ENCODE results near the gene LHX3. TPM values are rescaled to one million over a fixed set of nuclear protein-coding genes. Genes with fewer than 3 reads are reported as not detected.

Gene LHX3
- total RNA-seq, 2 donors from 2014 or later: 0.16 TPM; not detected in 1

DNA sequence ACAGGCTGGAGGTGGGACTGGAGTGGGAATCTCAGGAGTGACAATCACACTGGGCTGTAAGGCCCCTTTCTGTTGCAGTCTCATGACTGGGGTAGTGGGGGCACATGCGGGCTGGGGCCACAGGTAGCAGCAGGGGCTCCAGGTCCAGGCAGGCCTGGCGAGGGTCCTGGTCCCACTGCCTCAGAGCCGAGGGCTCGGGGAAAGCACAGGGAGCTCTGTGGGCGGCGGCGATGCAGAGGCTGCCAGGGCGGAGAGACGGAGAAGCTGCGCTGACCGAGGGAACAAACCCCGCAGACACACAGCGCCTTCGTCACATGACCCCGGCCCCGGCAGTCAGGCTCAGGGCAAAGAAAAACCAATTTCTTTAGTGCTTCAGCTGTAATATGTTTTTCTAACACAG, 5.3 kb upstream of the LHX3 start:
- no peaks in the 10 kb centered on the region for H3K4me1 ChIP-seq
- H3K9me3 ChIP-seq: no peaks in the 10 kb centered on the region
- peaks cover 37% of the 10 kb centered on the region for H3K36me3 ChIP-seq
- no peak for DNase-seq (ENCODE audit: low spot score)
- no peak overlapping the region for H3K27ac ChIP-seq
- no peaks in the 10 kb centered on the region for H3K27me3 ChIP-seq
- TF ChIP-seq, protein P1, sequence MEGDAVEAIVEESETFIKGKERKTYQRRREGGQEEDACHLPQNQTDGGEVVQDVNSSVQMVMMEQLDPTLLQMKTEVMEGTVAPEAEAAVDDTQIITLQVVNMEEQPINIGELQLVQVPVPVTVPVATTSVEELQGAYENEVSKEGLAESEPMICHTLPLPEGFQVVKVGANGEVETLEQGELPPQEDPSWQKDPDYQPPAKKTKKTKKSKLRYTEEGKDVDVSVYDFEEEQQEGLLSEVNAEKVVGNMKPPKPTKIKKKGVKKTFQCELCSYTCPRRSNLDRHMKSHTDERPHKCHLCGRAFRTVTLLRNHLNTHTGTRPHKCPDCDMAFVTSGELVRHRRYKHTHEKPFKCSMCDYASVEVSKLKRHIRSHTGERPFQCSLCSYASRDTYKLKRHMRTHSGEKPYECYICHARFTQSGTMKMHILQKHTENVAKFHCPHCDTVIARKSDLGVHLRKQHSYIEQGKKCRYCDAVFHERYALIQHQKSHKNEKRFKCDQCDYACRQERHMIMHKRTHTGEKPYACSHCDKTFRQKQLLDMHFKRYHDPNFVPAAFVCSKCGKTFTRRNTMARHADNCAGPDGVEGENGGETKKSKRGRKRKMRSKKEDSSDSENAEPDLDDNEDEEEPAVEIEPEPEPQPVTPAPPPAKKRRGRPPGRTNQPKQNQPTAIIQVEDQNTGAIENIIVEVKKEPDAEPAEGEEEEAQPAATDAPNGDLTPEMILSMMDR (IDR thresholded peaks at IDR 0.05): no peak
- H3K4me3 ChIP-seq: no peak overlapping the region

DNA sequence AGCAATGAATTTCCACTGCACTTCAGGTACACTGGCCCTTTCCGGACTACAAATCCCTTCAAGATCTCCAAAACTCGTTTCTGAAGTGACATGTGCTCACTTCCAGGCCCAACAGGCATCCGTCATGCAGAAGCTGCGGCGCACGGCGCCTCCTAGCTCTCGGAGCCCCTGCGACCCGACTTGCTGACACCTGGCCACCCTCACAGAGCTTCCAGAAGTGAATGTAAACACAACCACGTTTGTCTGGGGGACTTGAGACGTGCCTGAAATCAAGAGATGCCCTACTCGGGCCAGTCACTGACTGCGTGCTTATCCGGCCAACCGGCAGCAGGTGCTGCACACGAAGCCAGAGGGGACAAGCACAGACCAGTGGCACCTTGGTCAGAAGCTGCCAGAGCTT, 4.9 kb upstream of the LHX3 start:
- TF ChIP-seq, protein P1 (IDR thresholded peaks at IDR 0.05): no peak

DNA sequence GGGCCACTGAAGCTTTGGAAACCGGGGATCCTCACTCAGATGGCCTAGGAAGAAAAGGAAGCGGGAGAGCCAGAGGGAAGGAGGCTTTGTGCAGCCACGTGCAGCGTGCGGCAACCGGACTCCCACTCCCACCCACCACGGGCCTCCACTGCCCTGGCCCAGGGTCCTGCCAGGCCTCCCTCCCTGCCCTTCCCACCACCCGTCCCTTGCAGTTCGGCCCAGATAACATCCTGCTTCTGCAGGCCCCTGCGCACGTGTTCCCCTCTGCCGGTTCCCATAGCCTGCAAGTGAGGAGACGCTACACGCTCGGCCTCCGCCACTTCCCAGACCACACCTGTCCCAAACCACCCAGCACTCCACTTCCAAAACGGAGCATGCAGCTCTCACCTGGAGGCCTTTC, 4.3 kb upstream of the LHX3 start:
- peaks cover 0 to 8% of the 10 kb centered on the region in 2 donors for H3K27me3 ChIP-seq
- peaks cover 27% of the 10 kb centered on the region for H3K36me3 ChIP-seq
- TF ChIP-seq, protein P1 (IDR thresholded peaks at IDR 0.05): no peak
- peaks cover 0 to 4% of the 10 kb centered on the region in 2 donors for H3K4me1 ChIP-seq
- no peak for DNase-seq (ENCODE audit: low spot score)
- H3K9me3 ChIP-seq: no peaks in the 10 kb centered on the region
- no peak overlapping the region for H3K27ac ChIP-seq
- no peak overlapping the region for H3K4me3 ChIP-seq

More for the DNA sequence above, 4.9 kb upstream of the LHX3 start:
- Histone ChIP-seq H3K4me1 (peaks cover 0 to 2% of the 10 kb centered on the region in 2 donors), H3K27me3 (peaks cover 0 to 2% of the 10 kb centered on the region in 2 donors), H3K9me3 (no peaks in the 10 kb centered on the region), H3K27ac (no peak overlapping the region), H3K36me3 (peaks cover 33% of the 10 kb centered on the region), H3K4me3 (no peak overlapping the region)
- DNase-seq (ENCODE audit: low spot score): no peak

DNA sequence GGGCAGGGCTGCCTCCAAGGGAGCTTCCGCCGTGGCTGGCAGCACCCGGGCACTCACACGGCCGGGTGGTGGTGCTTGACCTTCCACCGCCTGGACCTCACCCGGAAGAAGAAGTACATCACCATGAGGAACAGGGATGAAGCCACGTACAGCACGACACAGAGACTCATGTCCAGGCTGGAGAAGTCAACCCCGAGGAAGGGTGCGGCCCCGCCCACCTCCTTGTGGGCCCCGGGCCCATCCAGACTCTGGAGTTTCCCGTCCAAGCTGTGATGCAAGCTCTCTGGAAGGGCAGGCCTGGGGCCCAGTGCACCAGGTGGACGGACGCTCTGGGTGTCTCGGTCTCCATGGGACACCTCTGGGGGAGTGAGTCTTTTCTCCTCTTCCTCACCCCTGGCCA, 3.7 kb upstream of the LHX3 start:
- peaks cover 0 to 4% of the 10 kb centered on the region in 2 donors for H3K4me1 ChIP-seq
- no peak for DNase-seq (ENCODE audit: low spot score)
- H3K4me3 ChIP-seq: no peak overlapping the region
- TF ChIP-seq, protein P1 (IDR thresholded peaks at IDR 0.05): no peak
- H3K36me3 ChIP-seq: peaks cover 21% of the 10 kb centered on the region
- H3K27me3 ChIP-seq: peaks cover 4 to 14% of the 10 kb centered on the region in 2 donors
- no peak overlapping the region for H3K27ac ChIP-seq
- H3K9me3 ChIP-seq: no peaks in the 10 kb centered on the region

DNA sequence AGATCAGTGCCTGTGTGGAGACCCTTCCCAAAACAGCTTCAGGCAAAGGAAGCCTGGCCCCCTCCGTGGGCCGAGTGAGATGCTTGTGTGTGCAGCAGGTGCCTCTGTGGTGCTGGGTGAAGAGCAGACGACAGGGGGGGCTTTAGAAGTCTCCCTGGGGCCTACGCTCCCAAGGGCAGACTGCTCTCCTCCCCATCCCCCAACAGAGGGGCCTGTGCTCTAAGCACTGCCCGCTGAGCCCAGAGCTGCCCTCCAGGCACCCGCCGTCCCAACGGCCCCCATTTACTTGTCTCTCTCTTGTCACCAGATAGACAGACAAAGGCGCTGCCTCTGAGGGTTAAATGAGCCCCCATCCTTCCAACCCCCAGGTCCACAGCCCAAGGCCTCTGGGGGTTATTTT, 2.7 kb upstream of the LHX3 start:
- TF ChIP-seq, protein P1 (IDR thresholded peaks at IDR 0.05): no peak

DNA sequence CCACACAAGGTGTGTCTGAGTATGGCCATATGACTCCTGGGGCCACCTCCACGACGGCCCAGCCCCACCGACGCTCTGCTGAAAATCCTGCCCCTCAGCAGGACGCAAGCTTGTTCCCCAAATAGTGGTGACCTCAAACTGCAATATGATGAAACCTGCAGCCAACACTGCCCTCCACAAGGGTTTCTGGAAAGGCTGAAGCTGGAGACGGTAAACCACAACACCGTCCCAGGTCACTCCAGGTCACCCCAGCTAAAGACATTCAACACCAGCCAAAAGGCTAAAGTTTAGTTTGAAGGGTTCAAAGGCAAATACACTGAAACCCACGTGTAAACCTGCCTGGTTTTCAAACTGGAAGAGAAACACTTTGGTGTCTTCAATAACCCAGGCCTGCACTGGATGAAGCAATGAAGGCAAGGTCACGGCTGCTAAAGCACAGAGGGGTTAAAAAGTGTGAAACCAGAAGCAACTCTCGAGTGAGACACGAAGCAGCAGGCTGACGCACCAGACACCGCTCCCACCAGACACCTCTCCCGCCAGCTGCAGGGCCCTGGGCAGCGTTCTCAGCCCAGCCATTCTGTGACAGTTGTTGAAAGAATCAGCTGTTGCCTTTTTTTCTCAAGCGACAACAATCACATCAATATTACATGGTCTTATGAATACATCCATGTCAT, 1.8 kb upstream of the LHX3 start:
- H3K36me3 ChIP-seq: peaks cover 15% of the 10 kb centered on the region
- H3K9me3 ChIP-seq: no peaks in the 10 kb centered on the region
- no peak overlapping the region for H3K27ac ChIP-seq
- DNase-seq (ENCODE audit: low spot score): no peak
- peaks cover 0 to 4% of the 10 kb centered on the region in 2 donors for H3K4me1 ChIP-seq
- H3K27me3 ChIP-seq: peaks cover 10 to 31% of the 10 kb centered on the region in 2 donors
- H3K4me3 ChIP-seq: no peak overlapping the region
- TF ChIP-seq, protein P1 (IDR thresholded peaks at IDR 0.05): no peak

More for the DNA sequence above, 2.7 kb upstream of the LHX3 start:
- peaks cover 0 to 4% of the 10 kb centered on the region in 2 donors for H3K4me1 ChIP-seq
- H3K27me3 ChIP-seq: peaks cover 10 to 22% of the 10 kb centered on the region in 2 donors
- no peak overlapping the region for H3K4me3 ChIP-seq
- no peaks in the 10 kb centered on the region for H3K9me3 ChIP-seq
- peaks cover 15% of the 10 kb centered on the region for H3K36me3 ChIP-seq
- no peak overlapping the region for H3K27ac ChIP-seq
- DNase-seq (ENCODE audit: low spot score): no peak

Data from right atrium auricular region (tissue), 2 donors.